DND-41 (cell line): ENCODE measurements around the gene SPEG.

ENCODE experiments used
- CTCF ChIP-seq: IDR thresholded peaks from 2 replicates; pipeline ENCODE4 v1.5.1; 2012; ENCODE audit warnings: borderline replicate concordance, low read length, moderate library complexity, mild to moderate bottlenecking; ENCODE audit not compliant: poor library complexity, severe bottlenecking; ENCODE audit errors: extremely low read depth
- EZH2 ChIP-seq: IDR thresholded peaks from 3 replicates; pipeline ENCODE4 v1.6.1; 2012; ENCODE audit warnings: borderline replicate concordance, low read depth, mild to moderate bottlenecking, moderate library complexity, low read length, inconsistent platforms; ENCODE audit not compliant: severe bottlenecking

GRCh38 chr2:219437141-219437540, 2.5 kb downstream of the SPEG start:
- TF ChIP-seq CTCF = no peak
- no peak for TF ChIP-seq EZH2
